Femur (tissue), 1 donor: ENCODE measurements around the gene PANX3.

Source experiments
- DNase-seq: peaks from one replicate; pipeline ENCODE4 v3.0.0-alpha.2; 2017

PANX3 gene

DNA sequence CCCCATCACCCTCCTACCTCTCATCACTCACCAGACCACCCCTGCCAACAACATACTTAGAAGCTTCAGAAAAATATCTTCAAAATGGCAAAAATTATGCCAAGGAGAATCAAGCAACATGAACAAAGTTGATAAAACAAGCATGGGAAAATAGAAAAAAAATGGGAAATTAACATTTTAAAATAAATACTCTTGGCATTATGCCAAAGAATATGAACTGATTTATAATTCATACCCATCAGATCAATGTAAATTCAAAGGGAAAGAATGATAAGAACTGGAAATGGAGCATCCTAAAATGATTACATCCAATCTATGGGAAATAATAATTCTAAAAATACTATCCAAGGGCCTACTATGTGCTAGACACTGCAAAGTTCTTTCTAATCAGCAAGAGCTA, 50.3 kb downstream of the PANX3 start:
- DNase-seq = no peak

DNA sequence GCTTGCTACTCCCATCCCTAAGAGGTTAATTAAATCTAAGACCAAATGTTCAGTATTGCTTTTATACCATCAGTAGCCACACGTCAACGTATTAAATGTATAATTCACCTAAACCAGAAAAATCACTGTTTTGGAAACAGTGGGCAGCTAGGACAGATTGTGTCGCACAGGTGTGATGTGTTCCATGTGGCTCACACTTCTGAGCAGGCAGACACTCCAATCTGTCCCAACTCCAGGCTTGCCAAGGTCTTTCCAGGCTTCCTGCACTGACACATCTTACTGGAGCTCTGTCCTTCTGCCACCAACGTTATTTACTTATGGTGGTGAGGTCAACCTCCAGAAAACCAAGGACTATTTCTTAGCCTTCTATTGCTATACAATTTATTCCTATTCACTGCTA, 50.9 kb downstream of the PANX3 start:
- no peak for DNase-seq

DNA sequence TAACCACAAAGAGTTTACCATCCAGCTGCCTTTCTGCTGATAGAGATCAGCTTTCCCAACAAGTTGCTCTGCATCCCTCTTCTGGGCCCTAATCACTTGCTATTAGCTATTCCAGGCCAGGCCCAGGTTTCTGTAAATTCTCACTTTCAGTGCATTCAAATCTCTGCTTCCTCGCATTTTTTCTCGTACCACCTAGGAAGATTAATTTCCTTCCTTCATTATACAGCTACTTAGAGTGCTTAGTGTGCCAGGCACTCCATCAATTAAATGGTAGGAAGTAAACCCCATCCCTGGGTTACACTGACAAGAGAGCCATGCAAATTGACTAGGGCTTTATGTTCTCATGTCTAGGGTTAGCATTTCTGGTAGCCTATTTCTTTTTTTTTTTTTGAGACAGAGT, 52.6 kb downstream of the PANX3 start:
- no peak for DNase-seq

DNA sequence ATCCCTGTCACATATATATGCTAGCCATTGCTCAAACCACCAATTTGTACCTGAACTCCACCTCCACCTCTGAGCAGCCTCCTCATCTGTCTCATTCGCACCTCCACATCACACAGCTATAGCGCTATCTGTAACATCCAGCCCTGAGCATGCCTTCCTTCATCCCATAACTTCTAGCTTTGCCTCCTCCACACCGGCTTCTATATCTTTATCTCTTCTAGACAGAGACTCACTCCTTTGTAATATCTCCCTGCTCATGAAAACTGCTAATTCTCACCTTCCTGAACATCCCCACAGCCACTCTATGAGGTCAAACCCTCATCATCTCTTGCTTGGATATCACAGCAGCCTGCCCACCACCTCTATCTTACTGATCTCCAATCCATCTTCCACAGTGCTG, 56.4 kb downstream of the PANX3 start:
- DNase-seq = no peak

DNA sequence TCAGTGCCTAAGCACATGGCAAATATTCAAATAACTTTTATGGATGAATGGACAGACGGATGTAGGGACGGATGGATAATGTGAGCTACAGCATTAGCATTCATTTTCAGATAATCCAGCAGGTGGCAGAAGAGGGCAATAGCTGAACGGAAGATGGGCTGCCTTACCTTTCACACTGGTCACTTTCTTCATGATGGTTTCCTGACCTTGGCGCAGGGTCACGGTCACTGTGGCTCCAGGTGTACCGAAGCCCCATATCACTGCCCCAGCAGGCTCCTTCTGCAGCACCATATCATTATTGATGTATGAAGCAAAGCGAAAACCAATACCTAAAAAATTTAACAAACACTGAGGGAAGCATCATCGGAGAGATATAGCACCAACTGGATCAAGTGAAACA, 58.0 kb downstream of the PANX3 start:
- DNase-seq = peak; percentile 44
